Measurements from ENCODE around the gene EGF.
"Not testable (repeated sequence)": the region's sequence is repeated elsewhere in the genome, so short reads cannot be mapped to it uniquely, and the experiment has no call there.

The EGF gene

GRCh38 chr4:109875106-109875505 lies 37.6 kb upstream of the EGF start:
- H3K4me3 ChIP-seq (ENCODE audit: low read length) = no peak overlapping the region
- no peak for TF ChIP-seq CTCF (IDR thresholded peaks at IDR 0.05; ENCODE audit: insufficient read depth, low read depth, low read length, missing control alignments)
- peak; percentile 62 for DNase-seq (ENCODE audit: low read depth)

GRCh38 chr4:109875553-109875952 lies 37.1 kb upstream of the EGF start:
- DNase-seq (ENCODE audit: low read depth); H3K4me3 ChIP-seq (ENCODE audit: low read length): not testable (repeated sequence)

- TF ChIP-seq CTCF (IDR thresholded peaks at IDR 0.05; ENCODE audit: insufficient read depth, low read depth, low read length, missing control alignments) = no peak
- DNase-seq (ENCODE audit: low read depth) = no peak
- H3K4me3 ChIP-seq (ENCODE audit: low read length) = no peak overlapping the region
These were observed 35.9 kb upstream of the EGF start for GRCh38 chr4:109876634-109877265.

DNA sequence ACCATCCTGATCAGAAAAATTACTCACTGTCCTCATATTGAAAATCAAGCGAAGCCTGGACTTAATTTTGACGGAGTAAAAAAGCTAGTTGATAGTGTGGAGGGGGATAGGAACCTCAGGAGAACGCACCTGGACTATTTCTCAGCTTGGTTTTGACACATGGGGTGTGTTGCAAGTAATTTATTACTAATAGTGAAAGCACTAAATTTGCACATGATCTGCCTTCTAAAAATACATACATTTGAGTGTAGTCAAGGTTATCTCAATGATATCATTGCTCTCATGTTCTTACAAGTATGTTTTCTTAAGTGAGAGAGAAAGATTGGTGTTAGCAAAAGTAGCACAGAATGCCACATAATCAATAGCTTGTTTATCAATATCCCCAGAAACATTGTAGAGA lies 35.3 kb upstream of the EGF start:
- H3K4me3 ChIP-seq (ENCODE audit: low read length) = no peak overlapping the region
- no peak for TF ChIP-seq CTCF (IDR thresholded peaks at IDR 0.05; ENCODE audit: insufficient read depth, low read depth, low read length, missing control alignments)
- peak; percentile 41 for DNase-seq (ENCODE audit: low read depth)

GRCh38 chr4:109878355-109878754 lies 34.3 kb upstream of the EGF start:
- TF ChIP-seq CTCF (IDR thresholded peaks at IDR 0.05; ENCODE audit: insufficient read depth, low read depth, low read length, missing control alignments) = no peak
- no peak overlapping the region for H3K4me3 ChIP-seq (ENCODE audit: low read length)
- no peak for DNase-seq (ENCODE audit: low read depth)

DNA sequence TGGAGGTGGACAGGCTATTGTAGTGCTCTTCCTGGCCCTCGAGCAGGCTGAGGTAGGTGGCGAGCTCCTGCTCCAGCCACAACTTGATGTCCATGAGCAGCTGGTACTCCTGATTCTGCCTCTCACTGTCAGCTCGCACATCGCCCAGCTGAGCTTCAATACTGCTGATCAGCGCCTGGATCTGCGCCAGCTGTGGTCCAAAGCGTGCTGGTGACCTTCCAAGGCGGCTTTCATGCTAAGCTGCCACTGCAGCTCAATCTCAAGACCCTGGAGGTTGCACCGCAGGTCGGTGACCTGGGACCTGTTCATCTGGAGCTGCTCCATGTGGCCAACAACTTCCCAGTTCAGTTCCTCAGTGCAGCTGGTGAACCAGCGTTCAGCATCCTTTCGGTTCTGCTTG lies 33.6 kb upstream of the EGF start:
- H3K4me3 ChIP-seq (ENCODE audit: low read length) = no peak overlapping the region
- no peak for DNase-seq (ENCODE audit: low read depth)
- TF ChIP-seq CTCF (IDR thresholded peaks at IDR 0.05; ENCODE audit: insufficient read depth, low read depth, low read length, missing control alignments) = no peak

- DNase-seq (ENCODE audit: low read depth) = no peak
- no peak overlapping the region for H3K4me3 ChIP-seq (ENCODE audit: low read length)
- TF ChIP-seq CTCF (IDR thresholded peaks at IDR 0.05; ENCODE audit: insufficient read depth, low read depth, low read length, missing control alignments) = no peak
These were observed 32.9 kb upstream of the EGF start for GRCh38 chr4:109879636-109880314.

Measured in epithelial cell of esophagus (primary cell).